GM18867 (cell line): ENCODE measurements around the gene PODN.

Experiments
- ATAC-seq: cut with Tn5 transposase; IDR thresholded peaks from one replicate; pipeline ENCODE4 v1.9.1; 2021; ENCODE audit warnings: mild to moderate bottlenecking, moderate library complexity; ENCODE audit not compliant: unreplicated experiment

PODN gene

GRCh38 chr1:53088616-53089300 is 26.7 kb downstream of the PODN start:
- no peak for ATAC-seq

GRCh38 chr1:53089478-53090226 is 27.6 kb downstream of the PODN start:
- ATAC-seq = no peak

- ATAC-seq = no peak
Observed at GRCh38 chr1:53090227-53091147, 28.5 kb downstream of the PODN start.

DNA sequence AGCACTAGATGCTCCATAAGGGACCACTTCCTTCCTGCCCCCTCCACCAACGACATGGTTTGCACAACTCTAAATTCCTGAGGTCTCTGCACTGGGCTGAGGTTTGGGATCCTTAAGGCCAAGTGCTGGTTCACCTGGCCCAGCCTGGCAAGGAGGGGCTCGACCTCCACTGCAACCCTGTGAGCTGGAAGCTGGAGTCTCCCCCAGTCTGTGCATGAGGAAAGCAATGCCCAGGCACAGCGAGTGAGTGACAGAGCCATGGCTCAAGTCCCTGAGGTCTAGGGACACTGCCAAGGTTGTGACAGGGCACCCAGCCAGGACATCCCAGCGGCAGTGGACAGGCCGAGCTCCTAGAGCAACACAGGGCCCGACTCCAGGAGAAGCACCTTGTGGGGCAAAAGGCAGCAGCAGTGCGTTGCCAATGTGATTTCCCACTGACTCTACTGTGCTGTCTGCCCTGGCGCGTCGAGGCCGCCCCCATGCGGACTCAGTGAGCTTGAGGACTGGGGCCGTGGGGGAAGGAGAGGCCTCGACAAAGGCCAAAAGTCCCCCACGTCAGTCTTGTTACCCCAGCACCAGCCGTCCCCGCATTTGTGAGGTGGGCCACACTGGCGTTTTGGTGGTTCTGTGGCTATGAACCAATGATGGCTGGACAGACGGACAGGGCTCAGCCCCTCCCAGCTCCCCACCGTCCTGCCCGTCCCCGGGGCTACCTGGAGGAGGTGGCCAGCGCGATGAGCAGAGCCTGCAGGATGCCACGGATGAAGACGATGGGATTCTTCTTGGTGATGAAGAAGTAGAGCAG is 30.0 kb downstream of the PODN start:
- no peak for ATAC-seq

- no peak for ATAC-seq
Observed at GRCh38 chr1:53092659-53093450, 30.8 kb downstream of the PODN start.

- ATAC-seq = no peak
Observed at GRCh38 chr1:53093451-53093754, 31.4 kb downstream of the PODN start.

DNA sequence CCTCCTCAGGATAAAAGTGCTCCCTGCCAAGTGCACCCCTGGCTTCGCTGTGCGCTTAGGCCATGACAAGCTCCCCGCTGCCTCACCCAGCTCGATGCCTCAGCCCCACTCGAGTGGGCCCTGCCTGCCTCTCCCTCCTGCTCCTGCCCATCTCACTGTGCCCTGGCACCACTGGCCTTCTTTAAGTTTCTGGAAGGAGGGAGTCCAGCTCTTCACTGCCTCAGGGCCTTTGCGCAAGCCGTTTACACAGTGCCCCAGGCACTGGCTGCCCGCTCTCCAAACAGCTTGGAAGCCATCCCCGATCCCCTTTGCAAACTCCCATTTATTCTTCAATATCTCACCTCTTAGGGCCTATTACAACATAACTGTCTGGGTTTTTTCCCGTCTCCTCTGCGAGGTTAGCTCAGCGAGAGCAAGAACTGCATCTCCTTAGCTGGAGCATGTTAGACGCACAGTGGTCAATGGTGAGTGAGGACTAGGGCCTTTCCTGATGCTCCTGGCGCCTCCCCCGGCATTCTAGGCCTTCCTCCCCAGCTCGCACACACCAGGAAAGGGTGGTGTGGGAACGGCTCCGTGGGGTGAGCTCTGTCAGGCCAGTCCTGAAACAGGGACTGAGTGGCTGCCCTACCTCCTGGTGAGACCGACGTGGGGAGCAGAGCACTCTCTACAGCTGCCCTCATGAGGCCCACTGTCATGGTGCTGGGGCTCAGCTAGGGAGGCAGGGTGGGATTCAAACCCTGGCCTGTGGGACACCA is 31.9 kb downstream of the PODN start:
- no peak for ATAC-seq

GRCh38 chr1:53094533-53094919 is 32.5 kb downstream of the PODN start:
- no peak for ATAC-seq

DNA sequence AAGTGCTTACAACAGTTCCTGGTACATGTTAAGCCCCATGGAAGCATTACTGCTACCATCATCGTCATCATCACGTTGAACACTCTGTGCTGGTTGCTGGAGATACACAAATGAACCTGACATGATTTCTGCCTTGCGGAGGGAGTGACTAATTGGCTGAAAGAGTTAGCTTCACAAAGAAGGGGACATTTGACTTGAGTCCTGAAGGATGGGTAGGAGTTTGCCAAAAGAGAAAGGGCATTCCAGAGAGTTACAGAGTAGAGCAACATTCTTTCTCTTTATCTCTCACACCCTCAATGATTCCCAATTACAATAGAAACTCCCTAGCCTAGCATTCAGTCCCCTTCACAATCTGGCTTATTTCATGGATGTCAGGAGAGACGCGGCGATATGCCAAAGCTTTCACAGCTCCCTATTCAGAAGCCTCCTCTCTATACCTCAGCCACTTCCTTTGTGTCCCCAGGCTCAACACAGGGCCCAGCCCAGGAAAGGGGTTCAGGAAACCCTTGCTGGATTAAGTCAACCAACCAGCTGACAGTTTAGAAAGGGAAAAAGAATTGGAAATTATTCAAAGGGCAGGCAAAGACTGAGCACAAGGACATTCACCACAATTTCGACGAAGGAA is 42.4 kb downstream of the PODN start:
- no peak for ATAC-seq

DNA sequence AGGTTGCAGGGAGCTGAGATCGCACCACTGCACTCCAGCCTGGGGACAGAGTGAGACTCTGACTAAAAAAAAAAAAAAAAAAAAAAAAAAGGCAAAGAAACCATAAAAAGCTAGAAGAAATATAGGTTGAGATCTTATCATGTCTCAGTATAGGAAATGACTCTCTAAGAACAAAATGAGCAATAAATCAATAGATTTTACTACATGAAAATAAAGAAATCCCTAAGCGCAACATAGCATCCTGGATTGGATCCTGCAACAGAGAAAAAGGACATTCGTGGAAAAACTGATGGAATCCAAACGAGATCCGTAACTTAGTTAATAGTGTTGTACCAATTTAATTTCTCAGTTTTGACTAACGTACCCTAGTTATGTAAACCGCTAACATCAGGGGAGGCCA is 45.1 kb downstream of the PODN start:
- no peak for ATAC-seq

- no peak for ATAC-seq
Observed at GRCh38 chr1:53107570-53108322, 45.7 kb downstream of the PODN start.

- ATAC-seq = no peak
Observed at GRCh38 chr1:53108646-53109580, 46.9 kb downstream of the PODN start.

DNA sequence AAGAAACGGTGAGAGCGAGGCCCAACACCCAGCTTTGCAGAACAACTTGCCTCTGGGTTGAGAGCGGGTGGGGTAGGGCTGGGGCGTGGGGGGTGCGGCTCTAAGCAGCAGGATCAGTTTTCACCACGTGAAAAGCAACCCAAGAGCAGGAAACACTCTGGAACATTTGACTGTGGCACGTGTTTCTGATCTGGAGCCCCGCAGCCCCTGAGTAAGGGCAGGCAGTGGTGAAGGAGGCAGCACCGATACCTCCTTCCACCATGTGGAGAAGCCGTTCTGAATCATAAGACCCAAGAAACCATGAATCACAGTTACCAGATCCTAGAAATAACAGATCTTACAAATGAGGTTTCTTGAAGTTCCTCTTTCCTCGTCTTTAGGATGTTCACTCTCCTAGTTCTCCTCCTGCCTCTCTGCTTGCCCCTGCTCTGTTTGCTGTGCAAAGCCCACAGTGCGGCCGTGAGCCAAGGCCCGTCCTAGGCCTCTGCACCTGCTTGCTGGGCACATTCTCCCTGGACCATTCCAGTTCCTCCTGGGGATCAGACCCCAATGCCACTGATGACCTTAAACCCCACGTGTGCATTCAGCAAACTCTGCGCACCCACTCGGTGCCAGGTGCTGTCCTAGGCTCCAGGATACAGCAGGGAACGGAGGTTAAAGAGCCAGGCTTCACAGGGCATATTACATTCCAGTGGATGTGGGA is 48.5 kb downstream of the PODN start:
- ATAC-seq = no peak

- no peak for ATAC-seq
Observed at GRCh38 chr1:53111073-53111556, 49.1 kb downstream of the PODN start.

GRCh38 chr1:53111693-53112092 is 49.7 kb downstream of the PODN start:
- ATAC-seq = no peak

GRCh38 chr1:53112271-53112774 is 50.3 kb downstream of the PODN start:
- ATAC-seq = no peak
